ENCODE measurements around the gene EVL. TPM values are rescaled to one million over a fixed set of nuclear protein-coding genes. Genes with fewer than 3 reads are reported as not detected.

EVL gene
- total RNA-seq, 2 experiments from 2014 or later: 206 to 298 TPM

GRCh38 chr14:100074431-100075100, 9.3 kb downstream of the EVL start:
- CTCF ChIA-PET (ENCODE audit: unreplicated experiment): no interaction called here

DNA sequence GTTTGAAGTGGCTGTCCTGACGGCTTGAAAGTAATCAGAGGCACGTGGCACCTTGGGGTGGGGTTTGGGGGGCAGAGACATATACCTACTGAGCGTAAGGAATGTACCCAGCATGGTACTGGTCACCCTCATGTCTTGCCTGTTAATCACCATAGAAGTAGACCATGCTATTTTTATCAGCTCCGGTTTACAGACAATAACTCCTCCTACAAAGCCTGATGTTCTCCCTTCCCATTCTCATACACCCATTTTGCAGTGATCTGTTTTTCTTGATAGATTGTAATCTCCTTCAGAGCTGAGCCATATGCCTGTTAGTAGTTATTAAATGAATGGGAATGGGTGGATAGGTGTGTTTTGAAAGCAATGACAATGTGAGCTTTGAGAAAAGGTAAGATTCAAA, 10.5 kb downstream of the EVL start:
- intact Hi-C loops (cut with micrococcal nuclease; ENCODE audit: unreplicated experiment): no loop called here
- Histone ChIP-seq H3K27ac (ENCODE audit: low read depth, low read length, poor library complexity, severe bottlenecking) (no peak overlapping the region), H3K79me2 (ENCODE audit: insufficient read depth, low read depth, low read length) (peaks cover 58% of the 10 kb centered on the region), H3K9me3 (ENCODE audit: low read length) (no peaks in the 10 kb centered on the region), H3K4me2 (ENCODE audit: low read length) (no peak overlapping the region), H3K4me1 (ENCODE audit: insufficient read depth, low read length, poor library complexity, severe bottlenecking) (peaks cover 31% of the 10 kb centered on the region), H3K9me2 (ENCODE audit: insufficient read depth, low read length) (no peaks in the 10 kb centered on the region), H4K20me1 (ENCODE audit: insufficient read depth, low read length) (0 out of 2 replicates have a peak, but pooled peaks cover 9% of the 10 kb centered on the region), H3K36me3 (ENCODE audit: insufficient read depth, low read length) (peaks cover 75% of the 10 kb centered on the region), H2AFZ (ENCODE audit: low read length) (no peak overlapping the region), H3K4me3 (ENCODE audit: low read depth, low read length, poor library complexity, severe bottlenecking) (no peak overlapping the region)
- ChIA-PET CTCF (ENCODE audit: unreplicated experiment) (no interaction called here), POLR2A (no interaction called here)
- no TSS peak for BruUV-seq (replicated peaks)
- no peak for TF ChIP-seq CTCF (conservative IDR thresholded peaks at IDR 0.05; ENCODE audit: low read length)
- no peak for TF ChIP-seq EZH2phosphoT487 (IDR thresholded peaks at IDR 0.05; ENCODE audit: borderline replicate concordance, low read depth, low read length)
- DNase-seq (ENCODE audit: low spot score): no peak

More at GRCh38 chr14:100074431-100075100, 9.3 kb downstream of the EVL start:
- H3K36me3 ChIP-seq (ENCODE audit: insufficient read depth, low read length): peaks cover 72% of the 10 kb centered on the region
- H3K79me2 ChIP-seq (ENCODE audit: insufficient read depth, low read depth, low read length): peaks cover 60% of the 10 kb centered on the region
- no peaks in the 10 kb centered on the region for H3K9me3 ChIP-seq (ENCODE audit: low read length)
- intact Hi-C loops (cut with micrococcal nuclease; ENCODE audit: unreplicated experiment): no loop called here
- no peak for TF ChIP-seq CTCF (conservative IDR thresholded peaks at IDR 0.05; ENCODE audit: low read length)
- TF ChIP-seq EZH2phosphoT487 (IDR thresholded peaks at IDR 0.05; ENCODE audit: borderline replicate concordance, low read depth, low read length): no peak
- POLR2A ChIA-PET: interaction anchor here (1.2 kb wide), 1 partner anchor 10 kb away, joined by 3 read pairs; the partner anchor contains the start of gene EVL
- no peak overlapping the region for H2AFZ ChIP-seq (ENCODE audit: low read length)
- H3K4me1 ChIP-seq (ENCODE audit: insufficient read depth, low read length, poor library complexity, severe bottlenecking): peaks cover 42% of the 10 kb centered on the region
- H3K9me2 ChIP-seq (ENCODE audit: insufficient read depth, low read length): no peaks in the 10 kb centered on the region
- BruUV-seq (replicated peaks): no TSS peak
- no peak overlapping the region for H3K4me2 ChIP-seq (ENCODE audit: low read length)
- H3K4me3 ChIP-seq (ENCODE audit: low read depth, low read length, poor library complexity, severe bottlenecking): no peak overlapping the region
- 0 out of 2 replicates have a peak, but pooled peaks cover 9% of the 10 kb centered on the region for H4K20me1 ChIP-seq (ENCODE audit: insufficient read depth, low read length)
- no peak overlapping the region for H3K27ac ChIP-seq (ENCODE audit: low read depth, low read length, poor library complexity, severe bottlenecking)
- no peak for DNase-seq (ENCODE audit: low spot score)

- Histone ChIP-seq H3K4me3 (ENCODE audit: low read depth, low read length, poor library complexity, severe bottlenecking) (no peak overlapping the region), H2AFZ (ENCODE audit: low read length) (no peak overlapping the region)
Observed at GRCh38 chr14:100076133-100076532, 10.9 kb downstream of the EVL start.

More at GRCh38 chr14:100076133-100076532, 10.9 kb downstream of the EVL start:
- ChIA-PET CTCF (ENCODE audit: unreplicated experiment) (no interaction called here), POLR2A (no interaction called here)
- H3K79me2 ChIP-seq (ENCODE audit: insufficient read depth, low read depth, low read length): peaks cover 58% of the 10 kb centered on the region
- no peaks in the 10 kb centered on the region for H3K9me2 ChIP-seq (ENCODE audit: insufficient read depth, low read length)
- H3K9me3 ChIP-seq (ENCODE audit: low read length): no peaks in the 10 kb centered on the region
- H3K36me3 ChIP-seq (ENCODE audit: insufficient read depth, low read length): peaks cover 73% of the 10 kb centered on the region
- no TSS peak for BruUV-seq (replicated peaks)
- no peak overlapping the region for H3K4me2 ChIP-seq (ENCODE audit: low read length)
- intact Hi-C loops (cut with micrococcal nuclease; ENCODE audit: unreplicated experiment): no loop called here
- TF ChIP-seq CTCF (conservative IDR thresholded peaks at IDR 0.05; ENCODE audit: low read length): peak; percentile 56
- TF ChIP-seq EZH2phosphoT487 (IDR thresholded peaks at IDR 0.05; ENCODE audit: borderline replicate concordance, low read depth, low read length): no peak
- H4K20me1 ChIP-seq (ENCODE audit: insufficient read depth, low read length): 0 out of 2 replicates have a peak, but pooled peaks cover 9% of the 10 kb centered on the region
- peaks cover 26% of the 10 kb centered on the region for H3K4me1 ChIP-seq (ENCODE audit: insufficient read depth, low read length, poor library complexity, severe bottlenecking)
- DNase-seq (ENCODE audit: low spot score): no peak
- no peak overlapping the region for H3K27ac ChIP-seq (ENCODE audit: low read depth, low read length, poor library complexity, severe bottlenecking)
